ENCODE measurements around the gene NLK.

DNA sequence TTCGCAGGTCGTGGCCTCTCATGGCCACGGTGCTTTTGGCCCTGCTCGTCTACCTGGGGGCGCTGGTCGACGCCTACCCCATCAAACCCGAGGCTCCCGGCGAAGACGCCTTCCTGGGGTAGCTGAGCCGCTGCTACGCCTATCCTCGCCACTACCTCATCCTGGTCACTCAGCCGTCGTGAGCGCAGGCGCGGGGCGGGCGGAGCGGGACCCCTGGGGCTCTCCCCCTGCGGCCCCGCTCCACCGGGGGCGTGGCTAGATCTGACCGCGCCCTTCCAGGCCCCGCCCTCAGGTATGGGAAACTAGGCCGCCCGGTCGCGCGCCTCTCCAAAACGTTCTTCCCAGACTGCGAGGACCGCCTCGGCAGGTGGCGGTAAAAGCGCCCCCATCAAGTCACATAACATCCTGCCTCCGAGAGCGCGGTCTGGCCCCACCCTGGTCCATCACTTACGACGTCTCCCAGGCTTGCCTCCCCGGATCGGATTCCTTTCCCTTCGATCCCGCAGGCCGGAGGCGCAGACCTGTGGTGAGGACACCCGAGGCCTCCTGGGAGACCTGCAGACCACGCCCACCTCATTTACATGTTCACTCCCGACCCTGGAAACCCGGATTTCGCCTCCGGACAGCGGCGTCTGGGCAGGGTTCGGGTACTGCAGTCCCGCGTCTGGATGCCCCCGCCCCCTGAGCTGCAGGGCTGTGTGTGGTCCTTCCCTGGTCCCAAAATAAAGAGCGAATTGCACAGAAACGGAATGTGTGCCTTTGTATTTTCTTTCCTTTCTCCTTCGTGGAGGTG is 185.0 kb downstream of the NLK start:
- TF ChIP-seq, protein P1, sequence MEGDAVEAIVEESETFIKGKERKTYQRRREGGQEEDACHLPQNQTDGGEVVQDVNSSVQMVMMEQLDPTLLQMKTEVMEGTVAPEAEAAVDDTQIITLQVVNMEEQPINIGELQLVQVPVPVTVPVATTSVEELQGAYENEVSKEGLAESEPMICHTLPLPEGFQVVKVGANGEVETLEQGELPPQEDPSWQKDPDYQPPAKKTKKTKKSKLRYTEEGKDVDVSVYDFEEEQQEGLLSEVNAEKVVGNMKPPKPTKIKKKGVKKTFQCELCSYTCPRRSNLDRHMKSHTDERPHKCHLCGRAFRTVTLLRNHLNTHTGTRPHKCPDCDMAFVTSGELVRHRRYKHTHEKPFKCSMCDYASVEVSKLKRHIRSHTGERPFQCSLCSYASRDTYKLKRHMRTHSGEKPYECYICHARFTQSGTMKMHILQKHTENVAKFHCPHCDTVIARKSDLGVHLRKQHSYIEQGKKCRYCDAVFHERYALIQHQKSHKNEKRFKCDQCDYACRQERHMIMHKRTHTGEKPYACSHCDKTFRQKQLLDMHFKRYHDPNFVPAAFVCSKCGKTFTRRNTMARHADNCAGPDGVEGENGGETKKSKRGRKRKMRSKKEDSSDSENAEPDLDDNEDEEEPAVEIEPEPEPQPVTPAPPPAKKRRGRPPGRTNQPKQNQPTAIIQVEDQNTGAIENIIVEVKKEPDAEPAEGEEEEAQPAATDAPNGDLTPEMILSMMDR (IDR thresholded peaks at IDR 0.05), result peak in 5 of 7 experiments; percentile 11 to 35 (median 29)
- TF ChIP-seq POLR2A (IDR thresholded peaks at IDR 0.05), result peak; percentile 85 to 93 (median 92)

Measured in body of pancreas (tissue), 4 donors.